ENCODE results near the gene GPC6.

- TF ChIP-seq CTCF (conservative IDR thresholded peaks at IDR 0.05): no peak
- no peak for TF ChIP-seq EZH2 (IDR thresholded peaks at IDR 0.05; ENCODE audit: low read depth)
These were observed 749.9 kb downstream of the GPC6 start for GRCh38 chr13:93976528-93976927.
